ENCODE data around the gene ST3GAL4. TPM values are rescaled to one million over a fixed set of nuclear protein-coding genes. Genes with fewer than 3 reads are reported as not detected.

Gene ST3GAL4
- total RNA-seq, 1 experiment from 2014 or later: 13.6 TPM

DNA sequence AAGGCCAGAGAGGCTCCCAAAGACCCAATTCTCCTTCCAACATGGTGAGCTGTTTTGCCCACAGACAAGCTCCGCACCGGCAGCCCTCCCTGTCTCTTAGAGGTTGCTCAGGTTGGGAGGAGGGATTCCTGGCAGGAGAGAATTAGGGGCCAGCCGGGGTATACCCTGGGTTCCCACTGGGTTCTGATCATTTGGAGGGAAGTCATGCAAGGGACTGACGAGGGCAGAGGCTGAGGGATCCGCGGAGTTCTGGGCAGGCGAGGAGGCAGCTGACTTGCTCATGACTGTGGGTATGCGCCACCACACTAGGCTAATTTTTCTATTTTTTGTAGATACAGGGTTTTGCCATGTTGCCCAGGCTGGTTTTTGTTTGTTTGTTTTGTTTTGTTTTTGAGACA is 4.6 kb downstream of the ST3GAL4 start:
- H3K27me3 ChIP-seq (ENCODE audit: insufficient read depth, low read length): no peaks in the 10 kb centered on the region
- H3K4me1 ChIP-seq (ENCODE audit: insufficient read depth, low read length): no peaks in the 10 kb centered on the region; the same call in 1 of the 2 replicates
- H3T11ph ChIP-seq (ENCODE audit: low read length): no peak overlapping the region
- H3K9me3 ChIP-seq (ENCODE audit: control insufficient read depth, low read depth, low read length): no peaks in the 10 kb centered on the region
- no peak overlapping the region for H3K14ac ChIP-seq (ENCODE audit: insufficient read depth, low read length)
- H3K18ac ChIP-seq (ENCODE audit: insufficient read length, low read depth, low read length): no peak overlapping the region
- no peak overlapping the region for H2BK5ac ChIP-seq (ENCODE audit: insufficient read length, low read length)
- no peak overlapping the region for H3K27ac Mint-ChIP-seq
- H3K9me3 Mint-ChIP-seq: no peaks in the 10 kb centered on the region; a peak in 1 of 5 replicates
- no peaks in the 10 kb centered on the region for H3K79me1 ChIP-seq (ENCODE audit: insufficient read depth, low read depth, low read length, poor library complexity, severe bottlenecking)
- no peak overlapping the region for H2BK15ac ChIP-seq (ENCODE audit: low read depth, low read length)
- H2BK20ac ChIP-seq (ENCODE audit: low read depth, low read length, poor library complexity, severe bottlenecking): no peak overlapping the region
- no peak overlapping the region for H4K91ac ChIP-seq (ENCODE audit: insufficient read length, low read depth, low read length)
- WGBS (ENCODE audit: extremely low coverage, insufficient read length, low lambda C conversion rate): no CpG with 5 or more reads among the region's 8 CpGs
- no peak overlapping the region for H3K4me3 Mint-ChIP-seq
- no peak overlapping the region for H3K23ac ChIP-seq (ENCODE audit: insufficient read length, low read depth, low read length)
- H2AK5ac ChIP-seq (ENCODE audit: insufficient read length, low read length): no peak overlapping the region
- H2BK12ac ChIP-seq (ENCODE audit: insufficient read length, low read depth, low read length): no peak overlapping the region
- no peak overlapping the region for H2BK120ac ChIP-seq (ENCODE audit: low read depth, low read length, poor library complexity, severe bottlenecking)
- no peak for DNase-seq
- no peak overlapping the region for H3K27ac ChIP-seq (ENCODE audit: insufficient read length, low read depth, low read length)
- no peak overlapping the region for H3K4me2 ChIP-seq (ENCODE audit: insufficient read depth, insufficient read length, low read length)
- peaks cover 22 to 42% of the 10 kb centered on the region in 2 experiments for H3K4me1 Mint-ChIP-seq
- H3K23me2 ChIP-seq (ENCODE audit: insufficient read length, low read depth, low read length, poor library complexity, severe bottlenecking): peaks cover 5% of the 10 kb centered on the region
- peaks cover 3% of the 10 kb centered on the region; the same call in 1 of the 2 replicates for H3K79me2 ChIP-seq (ENCODE audit: insufficient read depth, low read length)
- no peak overlapping the region for H2AFZ ChIP-seq (ENCODE audit: low read length)
- no peak overlapping the region for H4K8ac ChIP-seq (replicated peaks; ENCODE audit: insufficient read length, low read depth, low read length)
- TF ChIP-seq CTCF (conservative IDR thresholded peaks at IDR 0.05): no peak
- H3K4ac ChIP-seq (ENCODE audit: low read depth, low read length): no peak overlapping the region
- H3K36me3 Mint-ChIP-seq (ENCODE audit: insufficient read depth in 1 of 3, low read depth in 3 of 3): no peaks in the 10 kb centered on the region
- H3K27me3 Mint-ChIP-seq (ENCODE audit: low read depth): no peaks in the 10 kb centered on the region
- no peak overlapping the region for H3K56ac ChIP-seq (ENCODE audit: insufficient read length, low read depth, low read length)
- no peaks in the 10 kb centered on the region for H4K20me1 ChIP-seq (ENCODE audit: control insufficient read depth, insufficient read depth, insufficient read length)
- H3K9ac ChIP-seq (ENCODE audit: extremely low read depth, insufficient read length, low read length): no peak overlapping the region
- no peak overlapping the region for H4K5ac ChIP-seq (ENCODE audit: insufficient read length, low read depth, low read length)

Measured in H9 (cell line).